HG03521 (cell line): ENCODE results near the gene EXOC3L2.

Experiments
- ATAC-seq: cut with Tn5 transposase; IDR thresholded peaks from one replicate; pipeline ENCODE4 v1.9.1; 2021; ENCODE audit warnings: mild to moderate bottlenecking, moderate library complexity; ENCODE audit not compliant: unreplicated experiment

Gene EXOC3L2

GRCh38 chr19:45180936-45181335, 64.3 kb downstream of the EXOC3L2 start:
- ATAC-seq: no peak

- no peak for ATAC-seq
These were observed 65.3 kb downstream of the EXOC3L2 start for GRCh38 chr19:45179892-45180370.

GRCh38 chr19:45179072-45179891, 65.9 kb downstream of the EXOC3L2 start:
- ATAC-seq: no peak

GRCh38 chr19:45178262-45179071, 66.7 kb downstream of the EXOC3L2 start, which contains the start of gene BLOC1S3:
Gene BLOC1S3, plus strand, starts transcription at chr19:45178784. Its CDS starts 513 bp downstream, at chr19:45179297.
- ATAC-seq: peak; percentile 81

GRCh38 chr19:45177817-45178261, 67.4 kb downstream of the EXOC3L2 start, which contains the start of gene TRAPPC6A:
Gene TRAPPC6A, minus strand, starts transcription at chr19:45178237. Its CDS starts 19 bp downstream, at chr19:45178218.
- no peak for ATAC-seq

GRCh38 chr19:45175515-45176345, 69.5 kb downstream of the EXOC3L2 start:
- ATAC-seq: no peak

GRCh38 chr19:45173816-45174215, 71.4 kb downstream of the EXOC3L2 start:
- ATAC-seq: no peak

GRCh38 chr19:45172611-45173208, 72.5 kb downstream of the EXOC3L2 start:
- no peak for ATAC-seq

GRCh38 chr19:45172173-45172572, 73.0 kb downstream of the EXOC3L2 start:
- no peak for ATAC-seq

- no peak for ATAC-seq
These were observed 74.0 kb downstream of the EXOC3L2 start for GRCh38 chr19:45171211-45171623.

GRCh38 chr19:45170146-45171106, 74.8 kb downstream of the EXOC3L2 start:
- no peak for ATAC-seq

GRCh38 chr19:45169602-45170001, 75.6 kb downstream of the EXOC3L2 start:
- no peak for ATAC-seq

GRCh38 chr19:45168767-45169351, 76.3 kb downstream of the EXOC3L2 start:
- no peak for ATAC-seq

- ATAC-seq: no peak
These were observed 78.4 kb downstream of the EXOC3L2 start for GRCh38 chr19:45166723-45167252.

GRCh38 chr19:45164577-45165335, 80.5 kb downstream of the EXOC3L2 start:
- ATAC-seq: no peak

GRCh38 chr19:45163751-45164460, 81.3 kb downstream of the EXOC3L2 start:
- ATAC-seq: no peak

- ATAC-seq: no peak
These were observed 82.1 kb downstream of the EXOC3L2 start for GRCh38 chr19:45163156-45163555.
